Mucosa of descending colon (tissue), 3 donors: ENCODE results near the gene HSCB. TPM values are rescaled to one million over a fixed set of nuclear protein-coding genes. Genes with fewer than 3 reads are reported as not detected.
"Not testable (repeated sequence)": the region's sequence is repeated elsewhere in the genome, so short reads cannot be mapped to it uniquely, and the experiment has no call there.

Source experiments
- ATAC-seq: fragments of 200-7000 bp; cut with Tn5 transposase; one replicate; pipeline ENCODE4 v1.9.1; 2020; ENCODE audit warnings: mild to moderate bottlenecking, moderate library complexity
- DNase-seq, 3 donors: peaks; one replicate each; pipeline ENCODE4 v3.0.0-alpha.2; 2020
- H3K36me3 ChIP-seq: fragments of 200-600 bp; one replicate; pipeline ENCODE4 v1.8.0; 2021; ENCODE audit warnings: low read depth, mild to moderate bottlenecking
- H3K4me1 ChIP-seq: fragments of 200-600 bp; one replicate; pipeline ENCODE4 v1.8.0; 2021; ENCODE audit warnings: low read depth, mild to moderate bottlenecking
- H3K4me3 ChIP-seq: fragments of 200-600 bp; one replicate; pipeline ENCODE4 v1.8.0; 2021; ENCODE audit warnings: mild to moderate bottlenecking
- H3K9me3 ChIP-seq: fragments of 200-600 bp; one replicate; pipeline ENCODE4 v1.8.0; 2021; ENCODE audit warnings: mild to moderate bottlenecking
- intact Hi-C, 2 donors: fragments of 100-400 bp; cut with DNase I in 1 of 2; cut with micrococcal nuclease in 1 of 2; formaldehyde crosslinking; loops; one replicate each; pipeline versions ENCODE4 v1.11.0 to v1.11.1; 2022; cut with DNase I, micrococcal nuclease
- long read RNA-seq, 2 donors: library from polyadenylated mRNA; unstranded; transcript quantifications; one replicate each; pipeline ENCODE4 v2.0.0, GENCODE V29; 2019 to 2021
- total RNA-seq, 3 donors: library from RNA; stranded (reverse); fragmentation: NEBNext Ultra II Directional in 2 of 3; extraction: Animal tissue kit (Norgen Biotek cat#: 25700) in 2 of 3; gene quantifications; one replicate each; pipeline versions ENCODE4 v1.2.1 to v1.2.4, GENCODE V29; 2021 to 2023
- TF ChIP-seq, protein P1 (sequence below): fragments of 200-600 bp; IDR thresholded peaks from one replicate; pipeline ENCODE4 v1.8.0; 2022; ENCODE audit warnings: antibody characterized with exemption, mild to moderate bottlenecking
- donor health status: DM: no; HTN: no; CAD: no; lungs with moderate emphysema.
- donor health status: DM: no; HTN: no; CAD: no.
- donor health status: DM: no; HTN: yes; CAD: no.

HSCB gene
- total RNA-seq = 10 to 100 TPM; 11.6 to 15.5 (median 13.4) TPM
- long read RNA-seq, donor 1, partial matches to known transcripts = 2 of 13 reads
- long read RNA-seq, donor 1, other reads (novel, unspliced or antisense) = 4 of 13 reads
- long read RNA-seq, donor 2, transcript HSCB-201 (6 exons, 1,114 nt) = major isoform, 12 of 22 reads
- long read RNA-seq, donor 2, partial matches to known transcripts = 5 of 22 reads
- long read RNA-seq, donor 2, other reads (novel, unspliced or antisense) = 2 of 22 reads

GRCh38 chr22:28741785-28742561, at the start of gene HSCB, which contains the start of gene CHEK2:
HSCB (plus strand) TSS chr22:28742039; CDS start chr22:28742096, 57 bp downstream.
CHEK2 (minus strand) TSS chr22:28741820; CDS start chr22:28734721, 7,099 bp downstream.
- intact Hi-C loops = no loop called here

DNA sequence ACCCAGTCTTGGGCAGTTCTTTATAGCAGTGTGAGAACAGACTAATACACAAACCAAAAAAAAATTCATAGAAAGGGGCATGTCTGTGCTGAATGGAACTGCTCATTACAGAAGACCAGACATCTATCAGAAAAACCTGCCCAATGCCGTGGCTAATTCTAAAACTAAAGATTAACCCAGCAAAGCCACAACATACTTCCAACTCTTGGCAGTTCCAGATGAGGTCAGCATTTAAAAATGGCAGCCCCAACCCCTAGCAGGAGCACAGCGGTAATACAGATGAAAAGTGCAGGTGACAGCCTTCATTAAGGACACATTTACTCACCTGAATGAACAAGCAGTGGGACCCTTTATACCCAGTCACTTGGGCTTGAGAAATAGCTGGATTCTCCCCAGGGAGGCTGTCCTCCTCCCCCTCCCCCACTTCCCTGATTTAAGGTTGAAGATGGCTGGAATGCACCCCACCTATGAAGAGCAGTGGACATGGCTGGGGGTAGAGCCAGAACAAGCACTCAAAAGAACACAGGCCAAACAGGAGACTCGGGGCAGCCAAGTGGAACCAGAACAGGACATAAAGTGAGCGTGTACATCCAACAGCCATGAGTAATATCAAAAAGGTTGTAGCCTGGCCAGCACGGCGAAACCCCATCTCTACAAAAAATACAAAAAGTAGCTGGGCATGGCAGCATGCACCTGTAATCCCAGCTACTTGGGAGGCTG, 48.6 kb upstream of the HSCB start:
- H3K9me3 ChIP-seq, ATAC-seq, H3K36me3 ChIP-seq, H3K4me3 ChIP-seq, DNase-seq, intact Hi-C loops, H3K4me1 ChIP-seq: not testable (repeated sequence)

More at GRCh38 chr22:28741785-28742561, at the start of gene HSCB, which contains the start of gene CHEK2:
- no peaks in the 10 kb centered on the region for H3K9me3 ChIP-seq
- H3K36me3 ChIP-seq = peaks cover 9% of the 10 kb centered on the region
- peak; percentile 96 to 99 (median 98) for DNase-seq
- ATAC-seq = peak; percentile 98
- H3K4me3 ChIP-seq = peak within 1 kb of the TSS; percentile 87
- H3K4me1 ChIP-seq = peaks cover 18% of the 10 kb centered on the region
- TF ChIP-seq, protein P1, sequence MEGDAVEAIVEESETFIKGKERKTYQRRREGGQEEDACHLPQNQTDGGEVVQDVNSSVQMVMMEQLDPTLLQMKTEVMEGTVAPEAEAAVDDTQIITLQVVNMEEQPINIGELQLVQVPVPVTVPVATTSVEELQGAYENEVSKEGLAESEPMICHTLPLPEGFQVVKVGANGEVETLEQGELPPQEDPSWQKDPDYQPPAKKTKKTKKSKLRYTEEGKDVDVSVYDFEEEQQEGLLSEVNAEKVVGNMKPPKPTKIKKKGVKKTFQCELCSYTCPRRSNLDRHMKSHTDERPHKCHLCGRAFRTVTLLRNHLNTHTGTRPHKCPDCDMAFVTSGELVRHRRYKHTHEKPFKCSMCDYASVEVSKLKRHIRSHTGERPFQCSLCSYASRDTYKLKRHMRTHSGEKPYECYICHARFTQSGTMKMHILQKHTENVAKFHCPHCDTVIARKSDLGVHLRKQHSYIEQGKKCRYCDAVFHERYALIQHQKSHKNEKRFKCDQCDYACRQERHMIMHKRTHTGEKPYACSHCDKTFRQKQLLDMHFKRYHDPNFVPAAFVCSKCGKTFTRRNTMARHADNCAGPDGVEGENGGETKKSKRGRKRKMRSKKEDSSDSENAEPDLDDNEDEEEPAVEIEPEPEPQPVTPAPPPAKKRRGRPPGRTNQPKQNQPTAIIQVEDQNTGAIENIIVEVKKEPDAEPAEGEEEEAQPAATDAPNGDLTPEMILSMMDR = no peak

DNA sequence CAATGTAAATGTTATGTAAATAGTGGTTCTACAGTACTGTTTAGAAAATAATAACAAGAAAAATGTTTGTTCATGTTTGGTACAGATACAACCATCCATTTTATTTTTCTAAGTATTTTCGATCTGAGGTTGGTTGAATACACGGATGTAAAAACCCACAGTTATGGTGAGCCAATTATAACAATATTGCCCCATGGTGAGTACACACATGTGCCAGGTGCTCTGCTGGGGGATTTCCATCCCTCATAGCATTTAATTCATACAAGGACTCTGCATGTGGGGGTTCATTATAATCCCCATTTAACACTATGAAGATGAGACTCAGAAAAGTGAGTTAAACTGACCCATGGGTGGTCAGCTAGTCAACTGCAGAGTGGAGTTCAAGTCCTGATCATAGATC, 38.9 kb upstream of the HSCB start:
- H3K9me3 ChIP-seq = no peaks in the 10 kb centered on the region
- TF ChIP-seq, protein P1 = no peak
- H3K4me3 ChIP-seq = no peak overlapping the region
- intact Hi-C loops = no loop called here
- no peaks in the 10 kb centered on the region for H3K36me3 ChIP-seq
- DNase-seq (no peak), ATAC-seq (no peak)
- no peaks in the 10 kb centered on the region for H3K4me1 ChIP-seq

GRCh38 chr22:28703436-28703835, 38.4 kb upstream of the HSCB start:
- H3K4me1 ChIP-seq = no peaks in the 10 kb centered on the region
- no peak overlapping the region for H3K4me3 ChIP-seq
- no peaks in the 10 kb centered on the region for H3K9me3 ChIP-seq
- DNase-seq (no peak), ATAC-seq (no peak)
- intact Hi-C loops = no loop called here
- TF ChIP-seq, protein P1 = no peak
- no peaks in the 10 kb centered on the region for H3K36me3 ChIP-seq

- Histone ChIP-seq H3K4me3 (no peak overlapping the region), H3K9me3 (no peaks in the 10 kb centered on the region), H3K4me1 (no peaks in the 10 kb centered on the region), H3K36me3 (no peaks in the 10 kb centered on the region)
- intact Hi-C loops = no loop called here
- no peak for DNase-seq
- ATAC-seq = no peak
- TF ChIP-seq, protein P1 = no peak
Measured at GRCh38 chr22:28706845-28707244, 35.0 kb upstream of the HSCB start.
